MM.1S (cell line): ENCODE data around the gene CLC.

ENCODE experiments used
- DNase-seq: peaks from one replicate; pipeline ENCODE4 v3.0.0-alpha.2; 2015
- H2AFZ ChIP-seq: fragments of 300-600 bp; sonication (generic); 2 replicates; pipeline ENCODE4 v1.6.0; 2016; ENCODE audit warnings: antibody characterized with exemption, low read length
- H3F3A ChIP-seq: fragments of 300-600 bp; sonication (generic); 2 replicates; pipeline ENCODE4 v1.6.1; 2016; ENCODE audit warnings: mild to moderate bottlenecking, antibody characterized with exemption, low read length, moderate library complexity, mixed read lengths; ENCODE audit not compliant: insufficient read depth
- H3K27ac ChIP-seq: fragments of 300-600 bp; sonication (generic); 2 replicates; pipeline ENCODE4 v1.5.1; 2016; ENCODE audit warnings: mild to moderate bottlenecking, low read length
- H3K27me3 ChIP-seq: fragments of 300-600 bp; sonication (generic); replicated peaks from 2 replicates; pipeline ENCODE4 v1.6.0; 2016; ENCODE audit warnings: low read length; ENCODE audit not compliant: insufficient read depth
- H3K36me3 ChIP-seq: fragments of 300-600 bp; sonication (generic); replicated peaks from 2 replicates; pipeline ENCODE4 v1.6.1; 2016; ENCODE audit warnings: mild to moderate bottlenecking, low read length, mixed read lengths; ENCODE audit not compliant: insufficient read depth
- H3K4me1 ChIP-seq: fragments of 300-600 bp; sonication (generic); 2 replicates; pipeline ENCODE4 v1.6.1; 2016; ENCODE audit warnings: low read length, mixed read lengths
- H3K4me2 ChIP-seq: fragments of 300-600 bp; sonication (generic); 2 replicates; pipeline ENCODE4 v1.6.0; 2016; ENCODE audit warnings: low read depth, low read length
- H3K4me3 ChIP-seq: fragments of 300-600 bp; sonication (generic); 2 replicates; pipeline ENCODE4 v1.5.1; 2016; ENCODE audit warnings: low read length, mixed read lengths
- H3K79me2 ChIP-seq: fragments of 300-600 bp; sonication (generic); 2 replicates; pipeline ENCODE4 v1.6.1; 2016; ENCODE audit warnings: mixed run types, low read length, mixed read lengths
- H3K9ac ChIP-seq: fragments of 300-600 bp; sonication (generic); 2 replicates; pipeline ENCODE4 v1.6.1; 2016; ENCODE audit warnings: low read length, mixed read lengths
- H3K9me2 ChIP-seq: fragments of 300-600 bp; sonication (generic); replicated peaks from 2 replicates; pipeline ENCODE4 v1.6.1; 2016; ENCODE audit warnings: mild to moderate bottlenecking, low read length, mixed read lengths; ENCODE audit not compliant: insufficient read depth
- H3K9me3 ChIP-seq: fragments of 300-600 bp; sonication (generic); replicated peaks from 2 replicates; pipeline ENCODE4 v1.6.1; 2016; ENCODE audit warnings: mild to moderate bottlenecking, low read length, mixed read lengths; ENCODE audit not compliant: insufficient read depth
- H4K20me1 ChIP-seq: fragments of 300-600 bp; sonication (generic); 2 replicates; pipeline ENCODE4 v1.6.1; 2016; ENCODE audit warnings: mild to moderate bottlenecking, low read length, moderate library complexity, mixed read lengths; ENCODE audit not compliant: insufficient read depth
- CTCF ChIP-seq: fragments of 300-600 bp; sonication (generic); IDR thresholded peaks from 2 replicates; pipeline ENCODE4 v1.5.1; 2016; ENCODE audit warnings: antibody characterized with exemption, low read length, mixed read lengths
- EZH2 ChIP-seq: fragments of 300-600 bp; sonication (generic); optimal IDR thresholded peaks from 2 replicates; pipeline ENCODE3; 2017; ENCODE audit warnings: low read depth, mild to moderate bottlenecking, antibody characterized with exemption, low read length, mixed read lengths
- EZH2phosphoT487 ChIP-seq: fragments of 300-600 bp; sonication (generic); IDR thresholded peaks from 2 replicates; pipeline ENCODE4 v1.6.1; 2018; ENCODE audit warnings: antibody characterized with exemption, low read length

The CLC gene

GRCh38 chr19:39752795-39753194 is 15.0 kb upstream of the CLC start:
- Histone ChIP-seq H3K9me3 (no peaks in the 10 kb centered on the region), H2AFZ (no peak overlapping the region), H3K4me2 (no peak overlapping the region), H3K27ac (no peak overlapping the region), H3K9ac (no peak overlapping the region), H3K9me2 (no peaks in the 10 kb centered on the region), H3K4me1 (0 out of 2 replicates have a peak, but pooled peaks cover 3% of the 10 kb centered on the region), H4K20me1 (no peaks in the 10 kb centered on the region), H3K36me3 (no peaks in the 10 kb centered on the region), H3K79me2 (no peaks in the 10 kb centered on the region), H3K4me3 (no peak overlapping the region), H3F3A (no peaks in the 10 kb centered on the region), H3K27me3 (no peaks in the 10 kb centered on the region)
- DNase-seq: no peak
- TF ChIP-seq CTCF: no peak
- no peak for TF ChIP-seq EZH2

GRCh38 chr19:39752390-39752789 is 14.6 kb upstream of the CLC start:
- Histone ChIP-seq H3K4me3 (no peak overlapping the region), H3K9me3 (no peaks in the 10 kb centered on the region), H2AFZ (no peak overlapping the region), H3K79me2 (no peaks in the 10 kb centered on the region), H3K27me3 (no peaks in the 10 kb centered on the region), H3K9me2 (no peaks in the 10 kb centered on the region), H3K9ac (no peak overlapping the region), H4K20me1 (no peaks in the 10 kb centered on the region), H3F3A (no peaks in the 10 kb centered on the region), H3K4me2 (no peak overlapping the region), H3K36me3 (no peaks in the 10 kb centered on the region), H3K27ac (no peak overlapping the region), H3K4me1 (no peaks in the 10 kb centered on the region)
- TF ChIP-seq EZH2 (no peak), CTCF (no peak), EZH2phosphoT487 (no peak)
- no peak for DNase-seq

GRCh38 chr19:39749981-39750380 is 12.2 kb upstream of the CLC start:
- no peaks in the 10 kb centered on the region for H3K27me3 ChIP-seq
- H3K9ac ChIP-seq: no peak overlapping the region
- DNase-seq: no peak
- H2AFZ ChIP-seq: no peak overlapping the region
- no peak overlapping the region for H3K4me3 ChIP-seq
- H3K4me1 ChIP-seq: no peaks in the 10 kb centered on the region
- H3K9me2 ChIP-seq: no peaks in the 10 kb centered on the region
- H4K20me1 ChIP-seq: no peaks in the 10 kb centered on the region
- TF ChIP-seq EZH2: no peak
- no peak for TF ChIP-seq CTCF
- TF ChIP-seq EZH2phosphoT487: no peak
- no peak overlapping the region for H3K27ac ChIP-seq
- H3K9me3 ChIP-seq: no peaks in the 10 kb centered on the region
- H3K79me2 ChIP-seq: no peaks in the 10 kb centered on the region
- H3K36me3 ChIP-seq: no peaks in the 10 kb centered on the region
- H3F3A ChIP-seq: no peaks in the 10 kb centered on the region
- H3K4me2 ChIP-seq: no peak overlapping the region
